GM23338 (cell line): ENCODE results near the gene FAM3D.

Experiments
- CTCF ChIP-seq, 2 experiments: fragments of 200-600 bp in 1 of 2; sonication (generic) in 1 of 2; conservative IDR thresholded peaks; 2 replicates each; pipeline versions ENCODE4 v1.5.1 to v1.6.1; 2016 to 2017; ENCODE audit warnings: antibody characterized with exemption in 2 of 2, low read depth in 2 of 2, mild to moderate bottlenecking in 2 of 2, moderate library complexity in 1 of 2
- EZH2 ChIP-seq: fragments of 200-600 bp; sonication (generic); IDR thresholded peaks from one replicate; pipeline ENCODE4 v1.8.0; 2017; ENCODE audit warnings: antibody characterized with exemption, mild to moderate bottlenecking, low read depth; ENCODE audit not compliant: unreplicated experiment
- EZH2phosphoT487 ChIP-seq: fragments of 200-600 bp; sonication (generic); IDR thresholded peaks from one replicate; pipeline ENCODE4 v1.8.1; 2018; ENCODE audit warnings: antibody characterized with exemption; ENCODE audit not compliant: unreplicated experiment
- JUNB ChIP-seq: IDR thresholded peaks from one replicate; pipeline ENCODE4 v1.6.1; 2016; ENCODE audit warnings: antibody characterized with exemption; ENCODE audit not compliant: unreplicated experiment
- POLR2AphosphoS5 ChIP-seq: IDR thresholded peaks from 2 replicates; pipeline ENCODE4 v1.6.1; 2016; ENCODE audit warnings: antibody characterized with exemption, low read depth
- REST ChIP-seq: IDR thresholded peaks from one replicate; pipeline ENCODE4 v1.6.1; 2018; ENCODE audit warnings: antibody characterized with exemption; ENCODE audit not compliant: unreplicated experiment

GRCh38 chr3:58698246-58698645 lies 31.7 kb upstream of the FAM3D start:
- TF ChIP-seq CTCF (conservative IDR thresholded peaks at IDR 0.05; ENCODE audit: low read depth in 2 of 2) (no peak), JUNB (no peak), EZH2 (no peak), EZH2phosphoT487 (no peak), POLR2AphosphoS5 (no peak), REST (no peak)
